Stimulated activated CD4-positive, alpha-beta T cell treated with anti-CD3 and anti-CD28 coated beads, Interleukin-4, amount 100 ng/mL, for 24 hours (primary cell): ENCODE data around the gene SSU72.
"Not testable (repeated sequence)": the region's sequence is repeated elsewhere in the genome, so short reads cannot be mapped to it uniquely, and the experiment has no call there.

Experiments
- DNase-seq: peaks from one replicate; pipeline ENCODE4 v3.0.0-alpha.2; 2020

SSU72 gene

GRCh38 chr1:1523651-1524050 lies 51.0 kb downstream of the SSU72 start:
- DNase-seq, result not testable (repeated sequence)

DNA sequence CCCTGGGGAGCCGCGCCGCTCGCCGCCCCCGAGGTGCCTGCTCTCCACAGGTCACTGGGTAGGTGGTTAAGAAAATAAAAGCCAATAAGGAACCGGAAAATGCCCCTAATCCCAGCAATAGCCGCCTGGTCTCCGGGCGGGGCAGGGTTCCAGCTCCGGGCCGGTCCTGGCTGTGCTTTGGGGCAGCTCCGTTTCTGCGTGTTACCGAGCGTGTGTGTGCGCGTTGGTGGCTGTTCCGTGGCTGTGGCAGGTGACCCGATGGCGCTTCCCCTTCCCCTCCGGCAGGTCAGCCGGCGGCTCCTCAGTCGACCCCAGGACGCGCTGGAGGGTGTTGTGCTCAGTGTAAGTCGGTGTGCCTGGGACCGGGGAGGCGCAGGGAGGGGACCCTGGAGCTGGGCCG lies 51.4 kb downstream of the SSU72 start:
- DNase-seq, result not testable (repeated sequence)

GRCh38 chr1:1522536-1522935 lies 52.1 kb downstream of the SSU72 start:
- not testable (repeated sequence) for DNase-seq

- no peak for DNase-seq
Measured at GRCh38 chr1:1521331-1521730, 53.3 kb downstream of the SSU72 start.

DNA sequence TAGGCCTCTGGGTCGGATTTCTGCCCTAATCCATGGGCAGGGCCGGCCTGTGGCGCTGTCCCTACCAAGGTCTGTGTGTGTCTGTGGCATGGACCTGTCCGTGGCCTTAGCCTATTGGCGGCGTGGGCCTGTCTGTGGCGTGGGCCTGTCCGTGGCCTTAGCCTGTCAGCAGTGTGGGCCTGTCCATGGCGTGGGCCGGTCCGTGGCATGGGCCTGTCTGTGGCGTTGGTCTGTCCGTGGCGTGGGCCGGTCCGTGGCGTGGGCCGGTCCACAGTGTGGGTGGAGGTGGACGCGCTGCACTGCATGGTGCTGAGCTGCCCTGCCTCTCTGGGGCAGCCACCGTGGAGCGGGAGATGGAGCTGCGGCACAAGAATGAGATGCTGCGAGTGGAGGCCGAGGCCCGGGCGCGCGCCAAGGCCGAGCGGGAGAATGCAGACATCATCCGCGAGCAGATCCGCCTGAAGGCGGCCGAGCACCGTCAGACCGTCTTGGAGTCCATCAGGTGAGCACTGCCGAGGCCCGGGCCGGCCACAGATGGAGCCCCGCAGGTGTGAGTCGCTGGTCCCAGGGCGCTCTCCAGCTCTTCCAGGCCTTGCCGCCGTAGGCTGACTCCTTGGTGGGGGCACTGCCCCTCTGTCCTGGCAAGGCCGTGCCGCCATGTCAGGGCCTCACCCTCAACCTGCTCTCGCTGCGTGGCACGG lies 54.7 kb downstream of the SSU72 start:
- not testable (repeated sequence) for DNase-seq

DNA sequence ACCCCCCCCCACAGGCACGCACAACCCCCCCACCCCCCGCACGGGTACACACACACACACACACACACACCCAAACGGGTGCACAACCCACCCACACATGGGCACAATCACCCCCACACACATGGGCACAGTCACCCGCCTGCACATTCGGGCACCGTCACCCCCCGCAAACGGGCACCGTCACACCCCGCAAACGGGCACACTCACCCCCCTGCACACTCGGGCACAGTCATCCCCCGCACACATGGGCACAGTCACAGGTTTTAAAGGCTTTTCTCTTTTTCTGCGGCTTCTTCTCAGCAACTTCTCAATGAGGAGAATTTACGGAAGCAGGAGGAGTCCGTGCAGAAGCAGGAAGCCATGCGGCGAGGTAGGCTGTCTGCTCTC lies 56.0 kb downstream of the SSU72 start:
- not testable (repeated sequence) for DNase-seq

- no peak for DNase-seq
Measured at GRCh38 chr1:1517973-1518620, 56.6 kb downstream of the SSU72 start.

GRCh38 chr1:1516923-1517322 lies 57.7 kb downstream of the SSU72 start:
- DNase-seq, result not testable (repeated sequence)

DNA sequence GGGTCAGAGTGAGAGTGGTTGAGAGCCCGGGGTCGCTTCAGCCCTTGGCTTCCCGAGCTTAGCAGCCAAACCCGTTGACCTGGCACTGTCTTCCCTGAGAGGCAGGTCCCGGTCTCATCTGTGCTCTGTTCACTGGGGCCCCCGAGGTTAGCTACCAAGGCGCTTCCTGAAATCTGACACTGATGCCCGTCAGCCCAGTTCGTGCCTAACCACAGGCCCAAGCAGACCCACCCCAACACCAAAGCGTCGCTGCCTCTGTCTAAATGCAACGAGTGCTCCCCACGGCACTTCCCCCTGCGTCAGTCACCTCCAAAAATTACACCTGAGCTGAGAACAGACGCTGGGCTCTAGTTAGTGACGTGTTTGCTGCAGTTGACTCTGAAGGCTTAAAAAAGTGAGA lies 60.3 kb downstream of the SSU72 start:
- not testable (repeated sequence) for DNase-seq

DNA sequence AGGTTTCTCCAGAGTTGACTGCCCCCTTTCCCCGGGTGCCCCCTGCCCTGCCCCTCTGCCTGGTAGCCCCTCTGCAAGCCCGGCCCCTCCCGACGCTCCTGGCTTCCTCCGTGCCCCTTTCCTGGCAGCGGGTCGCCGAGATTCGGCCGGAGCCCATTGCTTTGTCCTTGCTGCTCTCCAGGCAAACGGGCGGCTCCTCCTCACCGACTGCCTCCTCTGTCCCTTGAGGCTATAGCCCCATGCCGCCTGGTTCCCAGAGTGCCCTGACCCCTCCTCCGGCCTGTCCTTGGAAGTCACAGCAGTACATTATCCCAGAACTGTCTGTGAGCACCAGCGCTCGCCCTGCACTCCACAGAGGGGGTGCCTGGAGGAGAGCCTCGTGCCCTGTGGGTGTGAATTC lies 61.0 kb downstream of the SSU72 start:
- DNase-seq, result not testable (repeated sequence)

- DNase-seq, result peak; percentile 10
Measured at GRCh38 chr1:1512425-1512824, 62.2 kb downstream of the SSU72 start.

- peak; percentile 98 for DNase-seq
Measured at GRCh38 chr1:1511533-1512285, 63.0 kb downstream of the SSU72 start, which contains the start of gene ATAD3A. Gene ATAD3A (plus strand): TSS chr1:1512162. CDS start chr1:1512269, 107 bp downstream.

- DNase-seq, result no peak
Measured at GRCh38 chr1:1510912-1511532, 63.6 kb downstream of the SSU72 start.

DNA sequence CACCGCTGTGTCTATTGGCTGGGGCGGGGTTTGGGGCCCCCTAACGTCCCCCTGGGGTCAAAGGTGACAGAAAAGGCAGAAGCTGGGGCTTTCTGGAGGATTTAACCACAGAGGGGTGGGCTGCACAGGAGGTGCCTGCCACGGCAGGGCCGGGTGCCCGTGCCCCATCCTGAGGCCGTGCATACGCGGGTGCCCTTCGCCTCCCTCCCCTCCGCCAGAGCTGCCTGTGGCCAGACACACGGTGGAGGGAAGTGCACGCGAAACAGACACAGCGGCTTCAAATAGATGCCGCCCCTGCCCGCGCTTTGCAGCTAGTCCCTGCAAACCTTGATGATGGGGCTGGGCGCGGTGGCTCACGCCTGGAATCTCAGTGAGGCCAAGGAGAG lies 65.2 kb downstream of the SSU72 start:
- DNase-seq, result not testable (repeated sequence)

- DNase-seq, result not testable (repeated sequence)
Measured at GRCh38 chr1:1508775-1509464, 65.7 kb downstream of the SSU72 start.

DNA sequence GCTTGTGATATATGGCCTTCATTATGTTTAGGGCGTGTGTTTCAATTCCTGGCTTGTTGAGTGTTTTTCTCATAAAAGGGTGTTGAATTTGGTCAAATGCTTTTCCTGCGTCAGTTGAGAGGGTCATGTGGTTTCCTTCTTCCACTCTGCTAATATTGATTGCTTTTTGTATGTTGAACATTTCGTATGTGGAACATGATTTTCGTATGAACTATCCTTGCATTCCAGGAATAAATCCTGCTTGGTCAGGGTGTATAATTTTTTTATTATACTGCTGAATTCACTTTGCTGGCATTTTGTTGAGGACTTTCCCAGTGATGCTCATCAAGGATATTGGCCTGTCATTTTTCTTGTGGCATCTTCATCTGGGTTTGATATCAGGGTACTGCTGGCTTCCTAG lies 67.4 kb downstream of the SSU72 start:
- DNase-seq, result no peak

- DNase-seq, result not testable (repeated sequence)
Measured at GRCh38 chr1:1505801-1506200, 68.9 kb downstream of the SSU72 start.

DNA sequence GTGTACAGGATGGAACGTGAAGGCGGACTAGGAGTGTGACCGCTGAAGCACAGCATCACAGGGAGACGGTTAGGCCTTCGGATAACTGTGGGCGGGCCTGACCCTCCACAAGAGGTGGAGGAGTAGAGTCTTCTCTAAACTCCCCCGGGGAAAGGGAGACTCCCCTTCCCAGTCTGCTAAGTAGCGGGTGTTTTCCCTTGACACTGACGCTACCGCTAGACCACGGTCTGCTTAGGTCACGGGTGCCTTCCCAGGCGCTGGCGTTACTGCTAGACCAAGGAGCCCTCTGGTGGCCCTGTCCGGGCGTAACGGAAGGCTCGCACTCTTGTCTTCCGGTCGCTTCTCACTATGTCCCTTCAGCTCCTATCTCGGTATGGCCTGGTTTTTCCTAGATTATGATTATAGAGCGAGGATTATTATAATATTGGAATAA lies 69.3 kb downstream of the SSU72 start:
- DNase-seq, result not testable (repeated sequence)

DNA sequence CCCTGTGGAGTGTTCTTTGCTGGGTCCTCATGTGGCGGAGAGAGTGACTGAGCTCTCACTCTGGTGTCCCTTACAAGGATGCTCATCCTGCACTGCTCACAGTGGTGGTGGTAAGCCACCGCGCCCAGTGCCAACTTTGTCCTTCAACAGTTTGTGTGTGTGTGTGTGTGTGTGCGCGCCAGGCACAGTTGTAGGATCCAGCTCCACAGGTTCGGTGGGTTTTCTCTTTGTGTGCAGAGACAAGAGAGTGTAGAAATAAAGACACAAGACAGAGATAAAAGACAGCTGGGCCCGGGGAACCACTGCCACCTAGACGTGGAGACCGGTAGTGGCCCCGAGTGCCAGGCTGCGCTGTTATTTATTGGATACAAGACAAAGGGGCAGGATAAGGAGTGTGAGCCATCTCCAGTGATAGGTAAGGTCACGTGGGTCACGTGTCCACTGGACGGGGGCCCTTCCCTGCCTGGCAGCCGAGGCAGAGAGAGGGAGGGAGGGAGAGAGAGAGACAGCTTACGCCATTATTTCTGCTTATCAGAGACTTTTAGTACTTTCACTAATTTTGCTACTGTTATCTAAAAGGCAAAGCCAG lies 69.8 kb downstream of the SSU72 start:
- DNase-seq, result peak; percentile 78

DNA sequence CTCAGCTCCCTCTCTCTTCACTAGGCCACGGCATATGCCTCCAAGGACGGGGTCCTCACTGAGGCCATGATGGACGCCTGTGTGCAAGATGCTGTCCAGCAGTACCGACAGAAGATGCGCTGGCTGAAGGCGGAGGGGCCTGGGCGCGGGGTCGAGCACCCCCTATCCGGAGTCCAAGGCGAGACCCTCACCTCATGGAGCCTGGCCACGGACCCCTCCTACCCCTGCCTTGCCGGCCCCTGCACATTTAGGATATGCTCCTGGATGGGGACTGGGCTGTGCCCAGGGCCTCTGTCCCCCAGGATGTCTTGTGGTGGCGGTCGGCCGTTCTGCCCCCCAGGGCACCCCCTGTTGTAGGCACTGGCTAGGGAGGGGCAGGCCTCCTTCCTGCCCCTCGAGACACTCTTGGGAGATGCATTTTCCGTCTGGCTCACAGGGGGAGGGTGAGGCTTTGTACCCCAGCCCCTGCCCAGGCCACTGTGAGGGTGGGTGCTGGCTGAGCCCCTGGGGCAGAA lies 79.1 kb downstream of the SSU72 start:
- DNase-seq, result not testable (repeated sequence)

DNA sequence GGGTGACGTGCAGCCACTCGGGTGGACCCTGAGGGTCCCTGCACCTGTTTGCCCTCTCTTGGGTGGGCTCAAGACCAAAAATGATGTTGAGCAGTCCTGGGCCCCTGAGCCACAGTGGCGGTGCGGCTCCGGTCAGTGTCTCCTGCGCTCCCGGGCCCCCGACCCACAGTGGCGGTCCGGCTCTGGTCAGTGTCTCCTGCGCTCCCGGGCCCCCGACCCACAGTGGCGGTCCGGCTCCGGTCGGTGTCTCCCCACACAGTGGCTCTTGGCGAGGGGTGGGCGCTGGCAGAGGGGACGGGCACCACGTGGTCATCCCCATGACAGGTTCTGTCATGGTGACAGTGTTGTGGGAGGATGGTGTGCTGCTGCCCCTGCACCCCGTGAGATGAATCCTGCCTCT lies 80.4 kb downstream of the SSU72 start:
- DNase-seq, result not testable (repeated sequence)
